SKM-1 treated with dmso at 0.1 percent for 144 hours (cell line): ENCODE data around the gene BCL6.

Experiments used
- DNase-seq: peaks from one replicate; lab custom pipeline; 2025; ENCODE audit not compliant: unreplicated experiment; lab: John Stamatoyannopoulos, UW

The BCL6 gene

DNA sequence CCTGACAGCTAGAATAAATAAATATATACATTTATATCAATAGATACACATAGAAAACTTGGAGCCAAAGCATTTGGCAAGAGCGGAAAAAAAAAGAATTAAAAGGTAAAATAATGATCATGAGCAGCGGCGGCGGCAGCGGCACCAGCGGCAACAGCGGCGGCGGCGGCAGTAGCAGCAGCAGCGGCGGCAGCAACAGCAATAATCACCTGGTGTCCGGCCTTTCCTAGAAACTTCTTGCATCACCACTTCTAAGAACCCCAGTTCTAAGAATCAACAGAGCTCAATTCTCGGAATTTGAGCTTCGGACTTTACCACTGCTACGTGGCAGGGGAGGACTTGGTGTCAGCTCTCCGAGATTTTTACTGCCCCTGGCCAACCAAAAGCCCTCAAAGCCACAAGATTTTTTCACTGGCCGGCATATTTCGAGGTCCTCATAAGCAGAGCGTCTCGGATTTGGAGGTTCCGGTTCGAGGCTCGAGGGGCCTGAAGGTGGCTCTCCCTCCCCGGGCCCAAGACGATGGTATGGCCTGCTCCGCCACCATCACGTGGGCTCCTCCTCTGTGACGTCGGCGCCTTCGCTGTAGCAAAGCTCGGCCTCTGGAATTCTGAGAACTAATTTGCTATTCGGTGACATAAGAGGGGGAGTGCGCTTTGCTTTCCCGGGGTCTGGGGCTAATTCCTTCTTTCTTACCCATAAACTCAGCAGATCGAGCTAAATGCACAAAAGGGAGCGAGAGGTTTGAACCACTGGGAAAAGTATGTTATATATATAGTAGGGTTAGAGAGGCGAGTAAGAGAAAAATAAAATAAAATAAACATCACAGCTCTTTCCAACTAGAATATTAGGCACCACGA, at the start of gene BCL6:
Gene BCL6 (minus strand): TSS at position 268 of the 858 bp plus-strand sequence. CDS start 11,775 bp downstream, outside the sequence.
- DNase-seq, result peak; percentile 95

DNA sequence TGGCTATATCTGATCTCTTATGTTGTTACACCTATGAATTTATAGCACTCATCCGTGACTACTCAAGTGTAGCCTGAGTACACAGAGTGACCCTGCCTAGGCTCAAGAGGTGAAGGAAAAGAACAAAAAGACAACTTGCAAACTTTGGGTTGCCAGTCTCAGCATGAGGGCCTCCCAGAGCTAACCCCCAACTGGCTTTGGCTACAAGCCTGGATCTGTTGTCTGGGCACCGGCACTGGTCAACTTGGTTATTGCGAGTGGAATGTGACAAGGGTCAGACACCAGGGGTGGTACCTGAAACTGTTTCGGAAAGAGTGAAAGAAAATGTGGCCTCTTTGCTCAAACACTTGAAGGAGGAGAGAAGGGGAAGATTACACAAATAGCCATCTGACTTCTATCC, 49.5 kb upstream of the BCL6 start:
- DNase-seq, result no peak

DNA sequence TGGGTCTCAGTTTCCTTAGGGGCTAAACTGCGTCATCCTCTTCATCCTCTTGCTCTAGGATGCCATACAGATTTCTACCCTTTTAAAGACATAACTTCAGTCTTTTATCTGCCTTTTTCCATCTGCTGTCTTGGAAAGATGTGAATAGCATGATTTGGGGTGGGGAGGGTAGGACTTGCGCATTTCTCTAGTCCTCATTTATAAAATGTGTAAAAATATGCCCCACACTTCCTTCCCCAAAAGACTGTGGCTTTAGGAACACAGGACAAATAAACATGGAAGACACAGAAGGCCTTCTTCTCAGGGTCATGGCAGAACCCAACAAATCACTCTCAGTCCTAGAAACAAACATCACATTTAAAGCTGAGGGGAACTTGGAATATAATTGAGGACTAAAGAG, 48.4 kb upstream of the BCL6 start:
- no peak for DNase-seq

DNA sequence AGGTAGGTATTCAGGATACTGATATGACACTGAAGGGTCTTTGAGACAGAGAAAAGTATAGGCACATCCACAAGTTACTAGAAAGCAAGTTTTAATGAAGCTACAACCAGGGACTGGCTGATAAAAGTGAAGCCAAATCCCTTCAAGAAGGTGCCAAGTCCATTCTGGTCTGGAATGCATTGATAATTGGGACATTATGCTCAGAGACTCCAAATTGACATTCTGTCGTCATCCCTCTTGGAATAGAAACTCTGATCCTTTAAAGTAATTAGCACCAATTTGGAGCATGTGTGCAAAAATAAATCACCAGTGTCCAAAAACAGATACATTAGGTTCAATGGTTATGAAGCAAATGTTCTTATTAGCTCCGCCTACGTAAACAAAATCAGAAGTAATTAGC, 47.3 kb upstream of the BCL6 start:
- no peak for DNase-seq

DNA sequence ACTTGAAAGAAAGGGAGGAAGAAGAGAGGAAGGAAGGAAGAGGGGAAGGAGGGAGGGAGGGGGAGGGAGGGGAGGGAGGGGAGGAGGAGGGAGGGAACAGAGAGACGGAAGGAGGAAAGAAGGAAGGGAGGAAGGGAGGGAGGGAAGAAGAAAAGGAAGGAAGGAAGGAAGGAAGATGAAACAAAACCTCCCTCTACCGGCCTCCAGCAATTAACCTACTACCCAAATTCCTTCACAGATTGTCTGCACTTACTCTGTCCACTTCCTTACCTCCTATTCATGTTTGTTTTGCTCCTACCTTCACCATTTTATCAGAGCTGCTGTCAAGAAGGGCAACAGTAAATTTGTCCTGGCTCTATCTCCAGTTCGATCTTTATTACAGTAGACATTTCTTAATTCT, 44.6 kb upstream of the BCL6 start:
- no peak for DNase-seq

DNA sequence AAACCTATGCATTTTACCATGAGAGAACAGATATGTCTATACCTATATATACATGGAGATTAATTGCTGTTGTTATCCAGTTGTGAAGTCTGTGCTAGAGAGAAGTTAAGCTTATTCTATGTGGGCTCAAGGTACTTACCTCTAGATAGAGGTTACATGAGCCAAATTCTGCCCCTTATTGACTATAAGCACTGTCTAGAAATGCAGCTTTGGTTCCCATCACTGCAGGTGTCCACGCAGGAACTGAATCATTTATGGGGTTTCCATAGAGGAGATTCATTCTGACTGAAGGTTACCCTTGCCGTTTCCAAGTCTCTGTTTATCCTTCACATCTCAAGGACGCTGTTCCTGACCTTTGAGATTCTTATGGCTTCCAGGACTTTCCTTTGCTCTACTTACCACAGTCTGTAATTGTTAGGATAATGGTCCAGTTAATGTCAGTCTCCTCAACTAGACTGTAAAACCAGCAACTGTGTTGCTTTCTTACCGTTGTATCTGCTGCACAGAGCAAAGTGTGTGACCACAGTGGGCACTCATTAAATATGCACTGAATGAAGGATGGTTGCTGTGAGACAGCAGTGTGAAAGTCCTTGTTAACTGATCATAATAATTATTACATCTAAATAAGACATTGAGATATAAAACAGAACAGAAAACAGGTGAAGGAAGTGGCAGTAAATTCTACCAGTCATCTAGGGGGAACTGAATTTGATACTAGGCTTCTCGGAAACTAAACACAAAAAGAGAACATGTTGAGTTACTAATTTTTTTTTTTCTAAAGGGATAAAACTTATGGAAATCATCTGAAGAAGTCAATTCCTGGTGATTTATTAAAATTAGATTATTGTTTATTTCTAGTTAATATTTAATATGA, 44.0 kb upstream of the BCL6 start:
- DNase-seq, result no peak

DNA sequence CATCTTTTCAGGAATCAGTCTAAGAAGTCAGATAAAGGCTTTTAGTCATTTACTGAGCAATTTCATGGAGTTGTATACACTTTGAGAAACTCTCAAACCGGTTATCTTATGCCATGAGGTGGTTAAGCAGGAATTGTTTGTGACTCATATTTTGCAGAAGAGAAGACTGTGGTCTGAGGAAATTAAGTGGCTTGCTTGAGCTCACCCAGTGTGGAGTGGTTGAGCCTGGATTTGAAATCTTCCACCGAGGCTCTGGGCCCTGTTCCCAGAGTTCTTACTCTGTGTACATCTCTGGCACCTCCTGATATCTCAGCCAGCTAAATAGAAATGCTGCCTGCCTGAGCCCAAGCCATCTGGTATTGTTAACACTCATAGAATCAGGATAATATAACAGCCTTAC, 37.8 kb upstream of the BCL6 start:
- DNase-seq, result peak; percentile 3

DNA sequence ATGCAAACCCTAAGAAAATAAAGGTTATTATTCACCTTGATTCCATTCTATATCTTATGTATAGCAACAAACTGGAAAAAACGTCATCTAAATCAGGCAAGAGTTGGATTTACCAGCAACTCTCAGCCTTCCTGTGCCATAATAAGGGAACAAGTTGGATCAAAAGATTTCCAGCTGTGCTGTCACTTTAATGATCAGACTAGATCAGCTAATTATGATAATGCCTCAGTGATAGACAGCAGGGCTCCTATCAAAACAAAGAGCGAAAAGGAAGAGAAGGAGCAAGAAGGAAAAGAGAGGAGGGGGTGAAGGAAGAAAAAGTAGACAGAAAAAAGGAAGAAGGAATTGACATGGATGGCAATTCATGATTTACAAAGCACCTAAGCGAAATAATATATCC, 36.7 kb upstream of the BCL6 start:
- DNase-seq, result no peak

DNA sequence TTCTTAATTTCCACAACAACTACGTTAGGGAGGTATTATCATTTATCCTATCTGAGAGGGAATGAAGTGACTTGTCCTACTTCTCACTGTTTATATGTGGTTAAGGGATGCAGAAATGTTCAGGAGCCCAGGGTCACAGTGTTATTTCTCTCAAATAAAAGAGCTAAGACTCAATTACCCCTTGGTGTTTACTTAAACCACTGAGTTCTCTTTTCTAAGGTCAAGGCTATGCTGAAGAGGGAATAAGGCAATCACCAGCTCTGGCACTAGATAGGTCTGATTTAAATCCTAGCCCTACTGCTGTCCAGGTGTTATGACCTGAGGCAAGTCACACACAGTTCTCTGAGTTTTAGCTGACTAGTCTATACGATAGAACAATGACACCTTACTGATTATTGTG, 35.7 kb upstream of the BCL6 start:
- DNase-seq, result no peak

DNA sequence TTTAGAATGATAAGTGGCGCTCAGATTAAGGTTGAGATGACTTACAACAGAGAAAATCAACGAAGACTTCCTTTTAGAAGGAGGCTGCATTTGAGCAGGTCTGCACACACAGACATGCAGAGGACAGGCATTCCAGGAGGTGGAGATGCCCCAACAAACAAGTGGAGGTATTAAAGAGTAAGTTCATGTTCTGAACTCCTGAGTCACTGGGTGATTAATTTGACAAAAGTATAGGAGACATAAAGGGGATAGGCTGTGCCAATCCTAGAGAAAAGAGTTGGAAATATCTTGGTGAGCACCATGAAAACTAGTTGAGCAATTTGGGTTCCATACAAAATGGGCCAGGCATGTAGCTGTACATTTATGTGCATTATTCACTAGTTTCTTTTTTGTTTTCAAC, 33.5 kb upstream of the BCL6 start:
- no peak for DNase-seq

DNA sequence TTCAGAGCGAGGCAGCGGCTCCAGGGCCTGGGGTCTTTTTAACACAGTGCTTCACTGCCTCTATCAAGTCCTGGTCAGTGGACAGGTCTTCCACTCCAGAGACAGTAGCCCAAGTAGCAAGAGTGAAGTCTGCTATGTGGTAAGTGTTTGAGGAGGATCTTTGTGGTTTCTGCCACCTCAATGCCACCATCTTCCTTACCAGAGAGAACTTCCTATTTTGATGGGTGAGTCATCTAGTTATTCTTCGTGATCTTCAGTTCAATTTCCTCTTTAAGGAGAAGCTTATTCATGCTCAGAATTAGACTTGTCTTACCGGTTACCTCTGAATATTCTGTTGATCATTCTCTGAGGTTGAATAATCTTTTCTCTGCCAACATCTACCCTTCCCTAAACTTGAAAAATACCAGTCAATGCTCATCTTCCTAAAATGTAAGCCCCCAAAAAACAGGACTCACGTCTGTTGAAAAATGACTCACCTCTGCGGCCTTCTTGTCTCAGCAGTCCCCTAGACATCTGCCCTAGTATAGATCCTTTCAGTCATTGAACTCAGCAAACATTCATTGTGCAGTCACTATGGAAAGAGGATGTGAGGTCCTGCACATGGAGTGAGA, 32.2 kb upstream of the BCL6 start:
- DNase-seq, result peak; percentile 99

DNA sequence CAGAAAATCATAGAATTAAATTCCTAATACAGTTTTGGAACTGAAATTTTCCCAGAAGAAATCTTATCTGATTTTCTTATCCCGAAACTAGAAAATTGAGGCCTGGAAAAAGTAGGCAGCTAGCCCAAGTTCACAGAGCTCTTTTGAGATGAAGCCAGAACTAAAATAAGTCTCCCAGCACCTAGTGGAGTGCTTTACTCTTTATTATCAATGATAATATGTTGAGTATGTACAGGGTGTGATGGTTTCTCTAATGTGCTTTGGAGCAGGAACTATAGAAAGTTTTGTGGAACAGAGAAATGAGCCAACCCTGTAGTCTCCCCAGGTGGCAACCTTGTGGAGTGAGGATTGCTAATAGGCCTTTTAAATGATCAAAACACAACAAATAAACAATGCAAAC, 30.3 kb upstream of the BCL6 start:
- no peak for DNase-seq

DNA sequence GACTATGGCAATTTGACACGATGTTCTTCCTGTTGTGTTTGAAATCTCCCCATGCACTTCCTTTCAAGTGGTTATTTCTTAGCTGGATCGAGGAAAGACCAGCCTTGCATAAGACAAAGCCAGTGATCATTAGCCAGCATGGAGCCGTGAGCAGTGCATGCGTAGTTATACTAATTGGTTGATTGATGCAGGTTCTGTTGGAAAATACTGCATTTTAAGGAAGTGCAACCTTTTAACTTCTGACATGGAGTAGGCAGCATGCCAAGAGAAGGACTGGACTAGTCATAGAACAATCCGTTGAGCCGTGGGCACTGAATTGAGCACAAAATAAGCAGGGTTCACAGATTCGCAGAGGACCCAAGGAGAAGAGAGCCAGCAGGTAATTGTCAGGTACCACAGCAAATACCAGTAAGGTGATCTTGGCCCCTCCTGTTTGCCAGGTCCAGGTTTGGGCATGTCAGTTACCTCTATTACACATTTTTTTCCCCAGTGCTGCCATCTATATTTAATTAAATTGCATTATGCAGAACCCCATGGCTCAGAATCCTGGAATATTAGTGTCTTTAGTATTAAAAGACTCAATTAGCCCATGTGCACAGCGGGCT, 29.0 kb upstream of the BCL6 start:
- peak; percentile 61 for DNase-seq

DNA sequence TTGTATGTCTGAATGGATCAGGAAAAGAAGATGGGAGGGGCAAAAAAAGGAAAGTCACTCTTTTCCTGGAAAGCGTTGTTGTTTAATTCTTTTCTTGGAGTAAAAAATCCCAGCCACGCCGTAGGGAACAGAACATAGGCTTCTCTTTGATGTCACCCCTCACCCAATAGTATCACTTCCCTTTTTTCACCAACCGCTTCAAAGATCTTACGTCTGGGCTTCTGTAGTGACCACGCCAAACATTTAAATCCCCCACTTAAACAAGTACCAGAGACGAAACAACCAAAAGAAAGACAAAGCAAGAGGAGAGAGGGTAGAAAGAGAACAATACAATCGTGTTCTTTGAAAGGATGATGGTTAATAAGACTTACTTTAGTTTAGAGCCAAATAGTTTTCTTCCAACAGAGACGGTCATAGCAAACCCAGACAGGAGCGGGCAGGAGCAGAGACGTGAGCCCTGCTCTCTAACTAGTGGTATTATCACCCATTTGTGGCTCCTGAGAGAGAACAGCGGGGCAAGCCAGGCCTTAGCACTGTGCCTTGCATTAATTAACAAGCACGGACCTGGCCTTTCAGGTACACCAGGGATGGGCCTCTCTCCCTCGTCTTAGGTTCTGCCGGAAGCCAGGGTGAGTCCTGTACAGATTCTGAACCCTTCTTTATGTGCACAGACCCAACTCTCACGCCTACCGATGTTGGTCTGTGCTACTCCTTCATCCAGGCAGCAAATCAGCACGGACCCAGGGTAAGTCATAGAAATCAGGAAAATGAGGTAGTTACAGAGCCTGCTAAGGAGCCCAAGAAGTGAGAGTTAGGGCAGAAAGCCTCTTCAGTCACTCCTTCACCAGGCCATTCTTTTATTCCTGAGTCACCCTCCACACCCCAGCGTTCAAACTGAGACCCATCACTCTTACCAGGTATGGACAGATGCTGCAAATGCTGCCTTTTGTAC, 28.2 kb upstream of the BCL6 start:
- DNase-seq, result peak; percentile 61

DNA sequence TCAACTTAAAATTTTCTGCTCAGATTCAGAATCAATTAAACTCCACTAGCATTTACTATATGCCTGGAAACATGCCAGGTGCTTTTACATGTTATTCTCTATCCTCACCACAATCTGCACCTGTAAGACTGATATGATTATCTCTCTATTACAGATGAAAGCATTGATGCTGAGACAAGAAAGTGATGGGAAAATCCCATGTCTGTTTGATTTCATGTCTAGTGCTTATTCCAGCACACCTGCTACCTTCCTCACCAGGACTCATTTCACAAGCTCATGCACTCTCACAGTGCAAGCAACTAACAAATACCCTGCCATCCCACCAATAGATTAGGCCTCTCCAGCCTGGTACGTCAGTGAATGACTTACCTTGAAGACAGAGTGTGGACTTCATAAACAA, 25.0 kb upstream of the BCL6 start:
- no peak for DNase-seq

DNA sequence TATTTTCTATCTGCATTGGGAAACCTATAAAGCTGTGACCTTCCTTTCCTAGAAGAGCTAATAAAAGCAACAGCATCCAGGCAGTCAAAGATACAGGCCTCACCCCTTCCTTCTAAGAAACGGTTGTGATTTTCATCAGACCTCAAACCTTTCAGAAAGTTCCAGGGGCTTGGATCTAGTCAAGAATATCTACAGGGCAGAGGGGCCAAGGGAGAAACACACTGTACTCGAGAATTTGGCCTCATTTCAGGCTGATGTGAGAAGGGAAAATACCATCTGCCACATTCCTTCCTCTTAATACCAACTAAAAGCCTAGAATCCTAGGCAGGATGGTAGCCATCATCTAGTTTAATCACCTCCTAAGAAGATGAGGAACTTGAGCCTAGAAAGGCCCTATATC, 24.5 kb upstream of the BCL6 start:
- no peak for DNase-seq

DNA sequence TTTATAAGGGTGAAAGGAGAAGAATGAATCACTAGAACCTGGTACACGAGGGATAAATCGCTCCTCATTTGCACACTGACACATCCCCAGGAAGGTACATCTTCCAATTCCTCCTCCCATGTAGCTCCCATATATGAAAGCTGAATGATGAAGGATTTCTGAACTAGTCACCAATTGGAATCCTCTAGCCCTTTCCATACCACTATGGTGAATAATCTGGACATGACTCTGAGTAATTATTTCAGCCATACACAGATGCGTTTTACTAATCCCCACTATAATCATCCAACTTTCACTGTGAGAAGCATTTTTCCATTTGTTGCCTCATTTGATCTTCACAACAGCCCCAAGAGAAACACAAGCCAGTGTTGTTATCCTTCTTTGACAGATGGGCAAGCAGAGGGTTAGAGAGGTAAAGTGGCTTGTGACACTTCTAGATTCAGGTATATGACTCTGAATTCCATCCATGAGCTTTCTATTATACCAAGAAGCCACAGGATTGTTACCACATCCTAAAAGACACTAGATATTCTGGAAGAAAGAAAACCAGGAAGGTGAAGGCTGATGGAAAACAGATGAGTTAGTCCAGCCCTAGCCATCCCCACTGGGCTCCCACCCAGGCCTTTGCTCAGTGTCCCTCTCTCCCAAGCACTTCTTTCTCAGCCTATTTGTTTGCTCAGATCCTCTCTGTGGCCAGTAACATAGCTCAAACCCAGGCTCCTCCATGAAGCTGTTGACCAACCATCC, 22.2 kb upstream of the BCL6 start:
- DNase-seq, result no peak

DNA sequence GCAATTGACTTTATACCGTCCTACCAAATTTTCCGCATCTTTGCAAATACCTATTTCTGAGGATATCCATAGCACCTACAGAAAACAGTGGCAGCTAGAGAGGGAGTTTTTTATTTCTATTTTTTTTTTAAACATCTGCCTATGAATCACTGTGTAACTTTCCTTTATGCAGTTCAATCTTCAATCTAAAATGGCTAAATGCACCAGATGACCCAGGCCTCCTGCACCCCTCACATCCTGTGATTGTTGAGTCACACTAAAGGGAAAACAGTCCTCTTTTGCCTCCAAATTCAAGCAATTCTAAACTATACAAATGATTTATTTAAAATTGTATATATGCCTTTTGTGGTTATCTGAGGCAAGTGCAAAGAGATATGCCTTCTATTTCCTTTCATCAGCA, 20.1 kb upstream of the BCL6 start:
- no peak for DNase-seq

DNA sequence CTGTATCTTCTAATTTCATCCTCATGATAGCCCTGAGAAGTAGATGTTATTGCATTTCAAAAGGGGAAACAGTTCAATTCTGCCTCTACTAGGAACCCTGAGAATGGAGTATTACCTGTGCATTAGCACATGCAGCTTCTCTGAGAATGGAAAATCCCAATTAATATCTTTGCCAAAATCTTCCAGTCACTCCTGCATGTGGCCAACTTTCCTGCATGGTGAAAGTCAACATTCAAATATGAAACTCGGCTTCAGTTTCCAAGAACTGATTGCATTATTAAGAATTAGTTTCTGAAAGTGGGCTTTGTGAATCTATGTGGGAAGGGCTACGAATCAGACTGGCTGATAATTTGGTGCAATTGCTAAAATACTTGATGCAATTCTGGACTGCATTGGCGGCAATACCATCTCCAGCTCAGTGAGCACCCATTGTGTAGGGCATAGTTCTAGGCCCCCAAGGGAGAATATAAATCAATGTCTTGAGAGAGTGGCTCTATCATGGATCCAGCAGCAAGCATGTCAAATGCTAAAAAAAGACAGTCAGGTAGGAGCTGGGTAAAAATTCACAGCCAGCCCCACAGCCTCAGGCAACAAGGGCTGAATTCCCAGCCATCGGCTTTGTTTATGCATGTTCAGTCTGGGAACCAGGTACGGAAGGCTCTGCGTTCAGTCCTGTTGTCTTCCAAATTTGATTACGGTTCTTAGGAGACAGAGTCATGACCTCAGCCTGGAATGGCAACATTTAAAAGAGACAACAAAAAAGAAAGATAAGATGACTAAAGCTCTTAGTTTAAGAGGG, 18.8 kb upstream of the BCL6 start:
- no peak for DNase-seq
